Measurements from ENCODE around the gene ZBTB26.

ZBTB26 gene

GRCh38 chr9:122951056-122951455, 19.7 kb upstream of the ZBTB26 start:
- TF ChIP-seq CTCF (IDR thresholded peaks at IDR 0.05; ENCODE audit: low read length, missing control alignments) = no peak
- no peak overlapping the region for H3K4me3 ChIP-seq (replicated peaks; ENCODE audit: low read depth, low read length)
- no peak for DNase-seq (ENCODE audit: low read depth)

GRCh38 chr9:122950263-122950662, 19.0 kb upstream of the ZBTB26 start:
- TF ChIP-seq CTCF (IDR thresholded peaks at IDR 0.05; ENCODE audit: low read length, missing control alignments) = no peak
- no peak overlapping the region for H3K4me3 ChIP-seq (replicated peaks; ENCODE audit: low read depth, low read length)
- DNase-seq (ENCODE audit: low read depth) = no peak

GRCh38 chr9:122949696-122950095, 18.4 kb upstream of the ZBTB26 start:
- peak; percentile 28 for DNase-seq (ENCODE audit: low read depth)
- no peak overlapping the region for H3K4me3 ChIP-seq (replicated peaks; ENCODE audit: low read depth, low read length)
- TF ChIP-seq CTCF (IDR thresholded peaks at IDR 0.05; ENCODE audit: low read length, missing control alignments) = no peak

- no peak for TF ChIP-seq CTCF (IDR thresholded peaks at IDR 0.05; ENCODE audit: low read length, missing control alignments)
- H3K4me3 ChIP-seq (replicated peaks; ENCODE audit: low read depth, low read length) = no peak overlapping the region
- DNase-seq (ENCODE audit: low read depth) = no peak
Observed at GRCh38 chr9:122948313-122948712, 17.0 kb upstream of the ZBTB26 start.

GRCh38 chr9:122946461-122947005, 15.2 kb upstream of the ZBTB26 start:
- no peak overlapping the region for H3K4me3 ChIP-seq (replicated peaks; ENCODE audit: low read depth, low read length)
- no peak for TF ChIP-seq CTCF (IDR thresholded peaks at IDR 0.05; ENCODE audit: low read length, missing control alignments)
- no peak for DNase-seq (ENCODE audit: low read depth)

GRCh38 chr9:122944960-122945888, 13.9 kb upstream of the ZBTB26 start:
- TF ChIP-seq CTCF (IDR thresholded peaks at IDR 0.05; ENCODE audit: low read length, missing control alignments) = no peak
- no peak for DNase-seq (ENCODE audit: low read depth)

More at GRCh38 chr9:122944960-122945888, 13.9 kb upstream of the ZBTB26 start:
- no peak overlapping the region for H3K4me3 ChIP-seq (replicated peaks; ENCODE audit: low read depth, low read length)

All from fibroblast of pulmonary artery (primary cell).